ENCODE measurements around the gene UPK1A. TPM values are rescaled to one million over a fixed set of nuclear protein-coding genes. Genes with fewer than 3 reads are reported as not detected.

The UPK1A gene
- total RNA-seq, 8 experiments from 2014 or later: 0.38 TPM; not detected in 7

- 0 to 60% (median 40%) methylated on average over 1 to 15 of the region's 24 CpGs; no CpG with 5 or more reads in 5 of the 10 experiments for WGBS, 10 experiments
- in situ Hi-C loops (cut with MboI; ENCODE audit: low pct_unique_long_range_greater_than_20kb in 2 of 9, low sequenced_read_pairs in 9 of 9, unreplicated experiment in 9 of 9): no loop called here
- no peak within 1 kb of the TSS for H3K27ac ChIP-seq
- no peak within 1 kb of the TSS for H3K4me3 ChIP-seq
- ATAC-seq (replicated peaks in 6 of 8): peak in 2 of 8 experiments; percentile 8
- H3K4me1 ChIP-seq (replicated peaks in 1 of 2): no peaks in the 10 kb centered on the region
These were observed 37.9 kb downstream of the UPK1A start, which contains the start of gene ZBTB32 for GRCh38 chr19:35704218-35704617. Gene ZBTB32 (plus strand): TSS chr19:35704558. CDS start chr19:35714627, 10,069 bp downstream.

GRCh38 chr19:35708391-35708790 is 42.1 kb downstream of the UPK1A start:
- Histone ChIP-seq H3K27ac (no peak overlapping the region), H3K4me1 (replicated peaks in 1 of 2) (no peaks in the 10 kb centered on the region), H3K4me3 (no peak overlapping the region)
- in situ Hi-C loops (cut with MboI; ENCODE audit: low pct_unique_long_range_greater_than_20kb in 2 of 9, low sequenced_read_pairs in 9 of 9, unreplicated experiment in 9 of 9): no loop called here
- ATAC-seq (replicated peaks in 6 of 8): no peak
- WGBS, 10 experiments: 67 to 83% (median 73%) methylated on average over 1 of the region's 1 CpG; no CpG with 5 or more reads in 6 of the 10 experiments

- in situ Hi-C loops (cut with MboI; ENCODE audit: low pct_unique_long_range_greater_than_20kb in 2 of 9, low sequenced_read_pairs in 9 of 9, unreplicated experiment in 9 of 9): no loop called here
- WGBS, 10 experiments: 0 to 67% (median 4%) methylated on average over 1 to 7 of the region's 13 CpGs; no CpG with 5 or more reads in 3 of the 10 experiments
These were observed 44.7 kb downstream of the UPK1A start for GRCh38 chr19:35710784-35711723.

GRCh38 chr19:35712567-35713505 is 46.5 kb downstream of the UPK1A start:
- in situ Hi-C loops (cut with MboI; ENCODE audit: low pct_unique_long_range_greater_than_20kb in 2 of 9, low sequenced_read_pairs in 9 of 9, unreplicated experiment in 9 of 9): no loop called here
- 0 to 100% (median 52%) methylated on average over 1 to 9 of the region's 11 CpGs; no CpG with 5 or more reads in 1 of the 10 experiments for WGBS, 10 experiments
- ATAC-seq (replicated peaks in 6 of 8): peak in 2 of 8 experiments; percentile 2 to 5
- Histone ChIP-seq H3K27ac (no peak overlapping the region), H3K4me3 (no peak overlapping the region), H3K4me1 (replicated peaks in 1 of 2) (peaks cover 8 to 11% of the 10 kb centered on the region in 2 donors)

More at GRCh38 chr19:35710784-35711723, 44.7 kb downstream of the UPK1A start:
- H3K4me1 ChIP-seq (replicated peaks in 1 of 2): peaks cover 8 to 10% of the 10 kb centered on the region in 2 donors
- no peak overlapping the region for H3K4me3 ChIP-seq
- ATAC-seq (replicated peaks in 6 of 8): peak in 6 of 8 experiments; percentile 11 to 97 (median 45)
- no peak overlapping the region for H3K27ac ChIP-seq

GRCh38 chr19:35713506-35713850 is 47.2 kb downstream of the UPK1A start:
- in situ Hi-C loops (cut with MboI; ENCODE audit: low pct_unique_long_range_greater_than_20kb in 2 of 9, low sequenced_read_pairs in 9 of 9, unreplicated experiment in 9 of 9): no loop called here
- Histone ChIP-seq H3K27ac (no peak overlapping the region), H3K4me3 (no peak overlapping the region), H3K4me1 (replicated peaks in 1 of 2) (peaks cover 8 to 11% of the 10 kb centered on the region in 2 donors)
- ATAC-seq (replicated peaks in 6 of 8): no peak
- WGBS, 10 experiments: 0 to 80% (median 31%) methylated on average over 1 to 2 of the region's 2 CpGs; no CpG with 5 or more reads in 5 of the 10 experiments

GRCh38 chr19:35713904-35714495 is 47.7 kb downstream of the UPK1A start:
- in situ Hi-C loops (cut with MboI; ENCODE audit: low pct_unique_long_range_greater_than_20kb in 2 of 9, low sequenced_read_pairs in 9 of 9, unreplicated experiment in 9 of 9): no loop called here
- Histone ChIP-seq H3K4me3 (no peak overlapping the region), H3K4me1 (replicated peaks in 1 of 2) (peaks cover 10 to 12% of the 10 kb centered on the region in 2 donors), H3K27ac (no peak overlapping the region)
- no peak for ATAC-seq (replicated peaks in 6 of 8)
- 33 to 100% (median 88%) methylated on average over 1 to 10 of the region's 12 CpGs; no CpG with 5 or more reads in 1 of the 10 experiments for WGBS, 10 experiments

GRCh38 chr19:35714601-35715354 is 48.5 kb downstream of the UPK1A start:
- no peak overlapping the region for H3K27ac ChIP-seq
- WGBS, 10 experiments: 40 to 90% (median 69%) methylated on average over 1 to 6 of the region's 14 CpGs; no CpG with 5 or more reads in 2 of the 10 experiments
- no peak overlapping the region for H3K4me3 ChIP-seq
- no peak for ATAC-seq (replicated peaks in 6 of 8)
- H3K4me1 ChIP-seq (replicated peaks in 1 of 2): peaks cover 16 to 17% of the 10 kb centered on the region in 2 donors
- in situ Hi-C loops (cut with MboI; ENCODE audit: low pct_unique_long_range_greater_than_20kb in 2 of 9, low sequenced_read_pairs in 9 of 9, unreplicated experiment in 9 of 9): no loop called here

- peak overlapping the region in 2 of 5 donors; percentile 60 to 86 for H3K4me3 ChIP-seq
- H3K4me1 ChIP-seq (replicated peaks in 1 of 2): peaks cover 16 to 17% of the 10 kb centered on the region in 2 donors
- WGBS, 10 experiments: 71 to 93% (median 80%) methylated on average over 1 to 3 of the region's 7 CpGs; no CpG with 5 or more reads in 7 of the 10 experiments
- in situ Hi-C loops (cut with MboI; ENCODE audit: low pct_unique_long_range_greater_than_20kb in 2 of 9, low sequenced_read_pairs in 9 of 9, unreplicated experiment in 9 of 9): no loop called here
- no peak for ATAC-seq (replicated peaks in 6 of 8)
- peak overlapping the region in 1 of 2 donors; percentile 81 for H3K27ac ChIP-seq
These were observed 49.1 kb downstream of the UPK1A start for GRCh38 chr19:35715355-35715809.

- in situ Hi-C loops (cut with MboI; ENCODE audit: low pct_unique_long_range_greater_than_20kb in 2 of 9, low sequenced_read_pairs in 9 of 9, unreplicated experiment in 9 of 9): no loop called here
- 0 to 9% (median 2%) methylated on average over 1 to 18 of the region's 52 CpGs; no CpG with 5 or more reads in 2 of the 10 experiments for WGBS, 10 experiments
- Histone ChIP-seq H3K4me1 (replicated peaks in 1 of 2) (peaks cover 16 to 17% of the 10 kb centered on the region in 2 donors), H3K27ac (peak overlapping the region; percentile 45 to 81), H3K4me3 (peak overlapping the region; percentile 39 to 91 (median 62))
- peak; percentile 4 to 27 (median 25) for ATAC-seq (replicated peaks in 6 of 8)
These were observed 49.9 kb downstream of the UPK1A start for GRCh38 chr19:35715981-35716800.

- Histone ChIP-seq H3K4me3 (peak overlapping the region; percentile 39 to 91 (median 62)), H3K4me1 (replicated peaks in 1 of 2) (peaks cover 16 to 17% of the 10 kb centered on the region in 2 donors), H3K27ac (peak overlapping the region; percentile 81 to 94)
- 0 to 4% (median 0%) methylated on average over 1 to 22 of the region's 77 CpGs; no CpG with 5 or more reads in 2 of the 10 experiments for WGBS, 10 experiments
- in situ Hi-C loops (cut with MboI; ENCODE audit: low pct_unique_long_range_greater_than_20kb in 2 of 9, low sequenced_read_pairs in 9 of 9, unreplicated experiment in 9 of 9): no loop called here
- peak; percentile 51 to 88 (median 84) for ATAC-seq (replicated peaks in 6 of 8)
These were observed 50.7 kb downstream of the UPK1A start for GRCh38 chr19:35716801-35717664.
